OCI-LY3 (cell line): ENCODE measurements around the gene CACNA2D3.

Experiments used
- H2AFZ ChIP-seq: fragments of 200-600, 300-600 bp; shearing (Covaris generic); 2 replicates; pipeline ENCODE4 v1.6.0; 2014; ENCODE audit warnings: antibody characterized with exemption, low read depth, low read length
- H3K27ac ChIP-seq: fragments of 200-600, 300-600 bp; sonication (generic); 2 replicates; pipeline ENCODE4 v1.5.1; 2014; ENCODE audit warnings: mild to moderate bottlenecking, low read length, moderate library complexity, mixed read lengths
- H3K27me3 ChIP-seq: fragments of 200-600, 300-600 bp; sonication (generic); 2 replicates; pipeline ENCODE4 v1.6.1; 2014; ENCODE audit warnings: low read depth, low read length, mixed read lengths
- H3K36me3 ChIP-seq: fragments of 200-600, 300-600 bp; sonication (generic); replicated peaks from 2 replicates; pipeline ENCODE3; 2014; ENCODE audit warnings: low read depth, low read length, mixed read lengths
- H3K4me1 ChIP-seq: fragments of 300-600, 200-600 bp; sonication (generic); 2 replicates; pipeline ENCODE4 v1.6.1; 2014; ENCODE audit warnings: low read length, mixed read lengths
- H3K4me2 ChIP-seq: fragments of 200-600, 300-600 bp; sonication (generic); 2 replicates; pipeline ENCODE4 v1.6.1; 2014; ENCODE audit warnings: low read length, mixed read lengths
- H3K4me3 ChIP-seq: fragments of 300-600, 200-600 bp; sonication (generic); 2 replicates; pipeline ENCODE4 v1.5.1; 2014; ENCODE audit warnings: antibody characterized with exemption, mild to moderate bottlenecking, low read length, moderate library complexity
- H3K79me2 ChIP-seq: fragments of 300-600, 200-600 bp; shearing (Covaris generic); 2 replicates; pipeline ENCODE4 v1.6.1; 2014; ENCODE audit warnings: mild to moderate bottlenecking, low read length, mixed read lengths
- H3K9ac ChIP-seq: fragments of 300-600, 200-600 bp; shearing (Covaris generic); 2 replicates; pipeline ENCODE4 v1.6.0; 2014; ENCODE audit warnings: mild to moderate bottlenecking, low read length, moderate library complexity
- H3K9me3 ChIP-seq: fragments of 200-600, 300-600 bp; shearing (Covaris generic); 2 replicates; pipeline ENCODE4 v1.6.1; 2014; ENCODE audit warnings: low read length, mixed read lengths; ENCODE audit not compliant: insufficient read depth
- H4K20me1 ChIP-seq: fragments of 200-600, 300-600 bp; sonication (generic); 2 replicates; pipeline ENCODE4 v1.6.1; 2016; ENCODE audit warnings: low read length, mixed read lengths; ENCODE audit not compliant: insufficient read depth
- EZH2phosphoT487 ChIP-seq: fragments of 200-600 bp; shearing (Covaris generic); IDR thresholded peaks from 2 replicates; pipeline ENCODE4 v1.6.1; 2018; ENCODE audit warnings: antibody characterized with exemption, mixed run types, low read depth
- TF ChIP-seq, protein P1 (sequence below): fragments of 200-600, 300-600 bp; sonication (generic); IDR thresholded peaks from 2 replicates; pipeline ENCODE4 v1.5.1; 2014; ENCODE audit warnings: antibody characterized with exemption, low read length, low read depth

Gene CACNA2D3

DNA sequence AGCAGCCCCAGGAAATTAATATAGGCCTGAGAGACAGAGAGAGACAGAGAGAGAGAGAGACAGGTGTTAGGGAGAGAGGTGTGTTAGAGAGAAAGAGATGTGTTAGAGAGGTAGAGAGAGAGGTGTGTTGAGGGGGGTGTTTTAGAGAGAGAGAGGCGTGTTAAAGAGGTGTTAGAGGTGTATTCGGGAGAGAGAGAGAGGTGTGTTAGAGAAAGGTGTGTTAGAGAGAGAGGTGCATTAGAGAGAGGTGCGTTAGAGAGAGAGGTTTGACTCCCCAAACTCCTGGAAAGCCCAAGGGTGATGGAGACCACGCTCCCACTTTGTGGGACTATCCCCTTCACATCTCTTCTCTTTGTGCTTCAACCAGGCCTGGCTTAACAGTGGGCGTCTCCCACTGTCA is 95.5 kb downstream of the CACNA2D3 start:
- no peak overlapping the region for H2AFZ ChIP-seq
- no peaks in the 10 kb centered on the region for H3K36me3 ChIP-seq
- no peak overlapping the region for H3K4me2 ChIP-seq
- H3K4me1 ChIP-seq, result no peaks in the 10 kb centered on the region
- H3K4me3 ChIP-seq, result no peak overlapping the region
- TF ChIP-seq, protein P1, sequence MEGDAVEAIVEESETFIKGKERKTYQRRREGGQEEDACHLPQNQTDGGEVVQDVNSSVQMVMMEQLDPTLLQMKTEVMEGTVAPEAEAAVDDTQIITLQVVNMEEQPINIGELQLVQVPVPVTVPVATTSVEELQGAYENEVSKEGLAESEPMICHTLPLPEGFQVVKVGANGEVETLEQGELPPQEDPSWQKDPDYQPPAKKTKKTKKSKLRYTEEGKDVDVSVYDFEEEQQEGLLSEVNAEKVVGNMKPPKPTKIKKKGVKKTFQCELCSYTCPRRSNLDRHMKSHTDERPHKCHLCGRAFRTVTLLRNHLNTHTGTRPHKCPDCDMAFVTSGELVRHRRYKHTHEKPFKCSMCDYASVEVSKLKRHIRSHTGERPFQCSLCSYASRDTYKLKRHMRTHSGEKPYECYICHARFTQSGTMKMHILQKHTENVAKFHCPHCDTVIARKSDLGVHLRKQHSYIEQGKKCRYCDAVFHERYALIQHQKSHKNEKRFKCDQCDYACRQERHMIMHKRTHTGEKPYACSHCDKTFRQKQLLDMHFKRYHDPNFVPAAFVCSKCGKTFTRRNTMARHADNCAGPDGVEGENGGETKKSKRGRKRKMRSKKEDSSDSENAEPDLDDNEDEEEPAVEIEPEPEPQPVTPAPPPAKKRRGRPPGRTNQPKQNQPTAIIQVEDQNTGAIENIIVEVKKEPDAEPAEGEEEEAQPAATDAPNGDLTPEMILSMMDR, result no peak
- no peak for TF ChIP-seq EZH2phosphoT487
- no peak overlapping the region for H3K27ac ChIP-seq
- H3K27me3 ChIP-seq, result peaks cover 20% of the 10 kb centered on the region
- no peak overlapping the region for H3K9ac ChIP-seq
- no peaks in the 10 kb centered on the region for H3K79me2 ChIP-seq
- H3K9me3 ChIP-seq, result no peaks in the 10 kb centered on the region
- H4K20me1 ChIP-seq, result no peaks in the 10 kb centered on the region

GRCh38 chr3:54222316-54222715 is 100.0 kb downstream of the CACNA2D3 start:
- Histone ChIP-seq H2AFZ (no peak overlapping the region), H4K20me1 (no peaks in the 10 kb centered on the region), H3K36me3 (no peaks in the 10 kb centered on the region), H3K4me2 (no peak overlapping the region), H3K79me2 (no peaks in the 10 kb centered on the region), H3K27me3 (0 out of 2 replicates have a peak, but pooled peaks cover 5% of the 10 kb centered on the region), H3K9me3 (no peaks in the 10 kb centered on the region), H3K4me1 (no peaks in the 10 kb centered on the region), H3K9ac (no peak overlapping the region), H3K4me3 (no peak overlapping the region), H3K27ac (no peak overlapping the region)
- no peak for TF ChIP-seq EZH2phosphoT487
- TF ChIP-seq, protein P1, result no peak

DNA sequence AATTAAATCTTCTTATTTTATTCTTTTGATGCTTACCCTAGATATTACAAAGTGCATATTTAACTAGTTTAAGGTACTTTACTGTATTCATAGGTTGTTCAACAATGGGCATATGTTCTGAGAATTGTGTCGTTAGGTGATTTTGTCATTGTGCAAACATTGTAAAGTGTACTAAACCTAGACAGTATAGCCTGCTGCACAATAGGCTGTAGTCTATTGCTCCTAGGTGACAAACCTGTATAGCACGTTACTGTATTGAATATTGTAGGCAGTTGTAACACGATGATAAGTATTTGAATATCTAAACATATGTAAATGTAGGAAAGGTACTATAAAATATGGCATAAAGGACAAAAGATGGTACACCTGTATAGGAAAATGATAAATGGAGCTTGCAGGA is 100.7 kb downstream of the CACNA2D3 start:
- Histone ChIP-seq H2AFZ (no peak overlapping the region), H3K79me2 (no peaks in the 10 kb centered on the region), H3K4me3 (no peak overlapping the region), H3K27me3 (0 out of 2 replicates have a peak, but pooled peaks cover 8% of the 10 kb centered on the region), H3K27ac (no peak overlapping the region), H3K9me3 (no peaks in the 10 kb centered on the region), H3K9ac (no peak overlapping the region), H3K4me1 (no peaks in the 10 kb centered on the region), H3K4me2 (no peak overlapping the region), H4K20me1 (no peaks in the 10 kb centered on the region), H3K36me3 (no peaks in the 10 kb centered on the region)
- TF ChIP-seq, protein P1, result no peak
- no peak for TF ChIP-seq EZH2phosphoT487

DNA sequence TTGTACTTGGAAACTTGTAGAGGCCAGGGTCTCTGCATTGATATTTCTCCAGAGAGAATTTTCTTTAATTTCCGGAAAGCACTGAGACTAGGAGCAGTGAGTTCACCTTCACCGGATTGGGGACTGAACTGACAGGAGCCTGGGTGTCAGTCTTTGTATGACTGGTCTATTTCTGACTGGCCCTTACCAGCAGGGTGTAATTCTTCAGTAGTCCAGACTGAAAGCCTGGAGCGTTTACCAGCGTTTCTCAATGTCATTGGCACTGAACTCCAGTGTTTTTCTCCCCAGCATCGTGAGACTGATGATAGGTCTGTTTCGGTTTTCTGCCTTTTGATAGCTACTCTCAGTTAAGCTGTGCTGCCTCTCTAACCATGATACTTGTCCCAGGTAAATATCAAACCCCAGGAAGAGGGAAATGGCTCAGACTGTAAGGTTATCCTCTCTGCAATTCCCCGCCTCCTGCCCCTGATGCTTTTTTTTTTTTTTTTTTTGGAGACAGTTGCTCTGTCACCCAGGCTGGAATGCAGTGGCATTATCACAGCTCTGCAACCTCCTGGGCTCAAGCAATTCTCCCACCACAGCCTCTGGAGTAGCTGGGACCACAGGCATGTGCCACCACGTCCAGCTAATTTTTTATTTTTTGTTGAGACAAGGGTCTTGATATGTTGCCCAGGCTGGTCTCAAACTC is 103.6 kb downstream of the CACNA2D3 start:
- Histone ChIP-seq H3K79me2 (no peaks in the 10 kb centered on the region), H3K4me1 (no peaks in the 10 kb centered on the region), H3K4me3 (no peak overlapping the region)

More for the DNA sequence above, 103.6 kb downstream of the CACNA2D3 start:
- Histone ChIP-seq H3K27ac (no peak overlapping the region), H3K27me3 (peaks cover 14% of the 10 kb centered on the region; the same call in 1 of the 2 replicates), H3K9me3 (no peaks in the 10 kb centered on the region), H3K4me2 (no peak overlapping the region), H4K20me1 (no peaks in the 10 kb centered on the region; the same call in 1 of the 2 replicates), H3K9ac (no peak overlapping the region), H3K36me3 (no peaks in the 10 kb centered on the region), H2AFZ (no peak overlapping the region)
- TF ChIP-seq, protein P1, result no peak
- TF ChIP-seq EZH2phosphoT487, result no peak
